Muscle layer of duodenum (tissue), 2 donors: Measurements from ENCODE around the gene TFF3.
"Not testable (repeated sequence)": the region's sequence is repeated elsewhere in the genome, so short reads cannot be mapped to it uniquely, and the experiment has no call there.

Experiments used
- H3K27ac ChIP-seq: one replicate; pipeline ENCODE4 v1.7.0; 2013; ENCODE audit warnings: mild to moderate bottlenecking, low read length
- H3K27me3 ChIP-seq: one replicate; pipeline ENCODE4 v1.7.0; 2013; ENCODE audit warnings: low read depth, mild to moderate bottlenecking, control low read depth, low read length
- H3K36me3 ChIP-seq, 2 donors: one replicate each; pipeline ENCODE4 v1.7.0; 2013; ENCODE audit warnings: low read length in 2 of 2, control low read depth in 1 of 2, mild to moderate bottlenecking in 1 of 2; ENCODE audit not compliant: insufficient read depth in 2 of 2, control insufficient read depth in 1 of 2
- H3K4me1 ChIP-seq, 2 donors: one replicate each; pipeline ENCODE4 v1.7.0; 2013; ENCODE audit warnings: low read length in 2 of 2, mild to moderate bottlenecking in 2 of 2, control low read depth in 1 of 2, moderate library complexity in 1 of 2; ENCODE audit not compliant: insufficient read depth in 2 of 2, control insufficient read depth in 1 of 2
- H3K4me3 ChIP-seq, 2 donors: one replicate each; pipeline ENCODE4 v1.7.0; 2013; ENCODE audit warnings: low read length in 2 of 2, low read depth in 1 of 2, mild to moderate bottlenecking in 1 of 2
- H3K9me3 ChIP-seq, 2 donors: one replicate each; pipeline ENCODE4 v1.7.0; 2013; ENCODE audit warnings: low read length in 2 of 2, control low read depth in 1 of 2, mild to moderate bottlenecking in 1 of 2; ENCODE audit not compliant: control insufficient read depth in 1 of 2
- donor health status: healthy.

Gene TFF3

GRCh38 chr21:42300045-42300583, 15.1 kb downstream of the TFF3 start:
- Histone ChIP-seq H3K9me3 (no peaks in the 10 kb centered on the region), H3K27ac (no peak overlapping the region), H3K4me1 (no peaks in the 10 kb centered on the region), H3K36me3 (peaks cover 0 to 4% of the 10 kb centered on the region in 2 donors), H3K4me3 (no peak overlapping the region), H3K27me3 (no peaks in the 10 kb centered on the region)

- no peaks in the 10 kb centered on the region for H3K9me3 ChIP-seq
- peaks cover 0 to 8% of the 10 kb centered on the region in 2 donors for H3K36me3 ChIP-seq
- H3K4me3 ChIP-seq = no peak overlapping the region
- no peak overlapping the region for H3K27ac ChIP-seq
- no peaks in the 10 kb centered on the region for H3K4me1 ChIP-seq
- H3K27me3 ChIP-seq = no peaks in the 10 kb centered on the region
These were observed 15.7 kb downstream of the TFF3 start for GRCh38 chr21:42299324-42300044.

GRCh38 chr21:42298657-42299056, 16.6 kb downstream of the TFF3 start:
- Histone ChIP-seq H3K36me3 (peaks cover 2 to 13% of the 10 kb centered on the region in 2 donors), H3K9me3 (no peaks in the 10 kb centered on the region), H3K27me3 (no peaks in the 10 kb centered on the region), H3K4me1 (no peaks in the 10 kb centered on the region), H3K27ac (no peak overlapping the region), H3K4me3 (no peak overlapping the region)

DNA sequence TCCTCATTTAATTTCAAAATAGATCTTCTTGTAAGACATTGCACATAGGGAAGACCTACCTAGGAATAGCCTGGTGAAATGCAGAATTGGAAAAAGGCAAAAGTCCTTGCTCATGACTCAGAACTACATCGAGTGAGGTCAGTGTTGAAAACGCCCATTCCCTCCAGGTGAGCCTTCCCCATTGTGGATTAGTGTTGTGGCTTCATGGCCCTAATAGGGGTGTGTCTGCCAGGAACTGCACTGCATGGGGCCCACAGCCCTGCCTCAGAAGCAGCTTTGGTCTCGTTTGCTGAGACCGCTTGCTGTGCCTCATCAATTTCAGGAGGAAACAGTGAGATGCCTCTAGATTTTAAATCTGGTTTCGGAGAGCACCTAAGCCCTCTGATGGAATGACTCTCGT, 17.0 kb downstream of the TFF3 start:
- H3K27ac ChIP-seq = no peak overlapping the region
- no peak overlapping the region for H3K4me3 ChIP-seq
- H3K4me1 ChIP-seq = no peaks in the 10 kb centered on the region
- H3K9me3 ChIP-seq = no peaks in the 10 kb centered on the region
- no peaks in the 10 kb centered on the region for H3K27me3 ChIP-seq
- H3K36me3 ChIP-seq = peaks cover 5 to 13% of the 10 kb centered on the region in 2 donors

- Histone ChIP-seq H3K36me3 (peaks cover 5 to 13% of the 10 kb centered on the region in 2 donors), H3K27me3 (no peaks in the 10 kb centered on the region), H3K4me1 (no peaks in the 10 kb centered on the region), H3K27ac (no peak overlapping the region), H3K9me3 (no peaks in the 10 kb centered on the region), H3K4me3 (no peak overlapping the region)
These were observed 17.8 kb downstream of the TFF3 start for GRCh38 chr21:42297377-42297776.

- Histone ChIP-seq H3K27me3 (no peaks in the 10 kb centered on the region), H3K27ac (no peak overlapping the region), H3K4me1 (no peaks in the 10 kb centered on the region), H3K9me3 (no peaks in the 10 kb centered on the region), H3K4me3 (no peak overlapping the region), H3K36me3 (peaks cover 5 to 20% of the 10 kb centered on the region in 2 donors)
These were observed 18.7 kb downstream of the TFF3 start for GRCh38 chr21:42296501-42296900.

DNA sequence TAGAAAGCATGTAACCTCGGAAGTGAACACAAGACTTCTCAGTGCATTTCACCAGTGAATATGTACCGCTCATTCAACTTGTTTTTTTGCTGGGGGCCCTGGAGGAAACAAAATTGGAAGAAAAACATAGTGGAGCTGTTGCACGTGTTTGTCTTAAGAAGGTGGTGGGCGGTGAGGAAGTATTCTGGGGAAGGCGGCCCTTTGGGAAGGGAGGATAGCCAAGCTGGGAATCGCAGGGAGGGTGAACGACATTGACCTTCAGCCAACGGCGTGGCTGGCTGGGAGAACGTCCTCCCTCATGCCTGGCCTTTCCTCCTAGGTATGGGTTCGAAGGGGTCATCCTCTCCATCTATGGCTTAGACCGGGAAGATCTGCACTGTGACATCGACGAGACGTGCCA, 19.4 kb downstream of the TFF3 start:
- Histone ChIP-seq H3K4me1 (no peaks in the 10 kb centered on the region), H3K27ac (no peak overlapping the region), H3K9me3 (no peaks in the 10 kb centered on the region), H3K27me3 (no peaks in the 10 kb centered on the region), H3K36me3 (peaks cover 5 to 23% of the 10 kb centered on the region in 2 donors), H3K4me3 (no peak overlapping the region)

DNA sequence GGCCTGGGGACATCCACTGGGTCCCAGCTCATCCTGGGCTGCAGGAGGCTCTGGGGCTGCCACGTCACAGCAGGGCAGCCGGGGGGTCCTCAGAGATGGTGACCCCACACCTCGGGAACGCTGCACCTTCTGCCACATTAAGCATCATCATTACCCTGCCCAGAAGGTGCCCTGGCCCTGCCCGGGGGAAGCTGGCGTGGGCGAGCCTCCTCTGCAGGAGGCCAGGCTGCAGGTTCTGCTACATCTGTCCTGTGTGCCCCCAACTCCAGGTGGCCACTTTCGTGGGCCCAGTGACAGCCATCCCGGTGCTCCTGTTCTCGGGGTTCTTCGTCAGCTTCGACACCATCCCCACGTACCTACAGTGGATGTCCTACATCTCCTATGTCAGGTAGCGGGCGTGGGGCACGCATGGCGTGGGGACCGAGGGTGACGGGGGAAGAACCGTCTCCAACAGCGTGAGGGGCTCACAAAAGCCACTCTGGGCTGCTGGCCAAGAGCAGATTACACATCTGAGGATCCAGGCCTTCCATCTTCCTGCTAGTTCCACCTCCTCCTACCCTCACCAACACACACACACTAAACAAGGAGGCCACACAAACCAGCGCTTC, 20.8 kb downstream of the TFF3 start:
- Histone ChIP-seq H3K9me3 (no peaks in the 10 kb centered on the region), H3K27ac (no peak overlapping the region), H3K36me3 (peaks cover 5 to 29% of the 10 kb centered on the region in 2 donors), H3K4me3 (no peak overlapping the region), H3K27me3 (no peaks in the 10 kb centered on the region), H3K4me1 (no peaks in the 10 kb centered on the region)

- no peak overlapping the region for H3K4me3 ChIP-seq
- H3K9me3 ChIP-seq = no peaks in the 10 kb centered on the region
- H3K4me1 ChIP-seq = no peaks in the 10 kb centered on the region
- no peaks in the 10 kb centered on the region for H3K27me3 ChIP-seq
- no peak overlapping the region for H3K27ac ChIP-seq
- H3K36me3 ChIP-seq = peaks cover 10 to 35% of the 10 kb centered on the region in 2 donors
These were observed 21.4 kb downstream of the TFF3 start for GRCh38 chr21:42293649-42294272.

- H3K4me3 ChIP-seq, H3K4me1 ChIP-seq, H3K9me3 ChIP-seq, H3K27me3 ChIP-seq, H3K27ac ChIP-seq: not testable (repeated sequence)
- peaks cover 11 to 42% of the 10 kb centered on the region in 2 donors for H3K36me3 ChIP-seq
These were observed 22.6 kb downstream of the TFF3 start for GRCh38 chr21:42292563-42293142.
